HG03280 (cell line): ENCODE data around the gene TIMM21.
A peak's percentile ranks its signal among the peaks of the same experiment; 100 is the strongest.

Experiments
- ATAC-seq: cut with Tn5 transposase; IDR thresholded peaks from one replicate; pipeline ENCODE4 v1.9.1; 2021; ENCODE audit warnings: mild to moderate bottlenecking, moderate library complexity; ENCODE audit not compliant: unreplicated experiment

TIMM21 gene

DNA sequence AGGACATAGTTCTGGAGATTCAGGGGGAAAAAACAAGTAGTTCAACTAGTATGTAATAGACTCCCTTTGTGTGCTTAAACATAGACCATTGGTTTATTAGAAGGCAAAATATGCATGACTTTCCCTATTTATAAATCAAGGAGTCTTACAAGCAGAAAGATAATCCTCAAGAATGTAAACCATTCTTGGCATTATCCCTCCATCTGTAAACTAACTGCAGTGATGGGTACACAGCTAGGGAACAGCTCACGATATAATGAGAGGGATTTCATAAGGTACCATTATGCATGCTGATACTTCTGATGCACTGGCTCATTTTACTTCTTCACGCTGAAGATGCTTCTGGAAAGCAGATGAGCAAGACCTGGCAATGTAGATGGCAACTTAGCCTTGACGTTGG lies 1.6 kb upstream of the TIMM21 start:
- no peak for ATAC-seq

DNA sequence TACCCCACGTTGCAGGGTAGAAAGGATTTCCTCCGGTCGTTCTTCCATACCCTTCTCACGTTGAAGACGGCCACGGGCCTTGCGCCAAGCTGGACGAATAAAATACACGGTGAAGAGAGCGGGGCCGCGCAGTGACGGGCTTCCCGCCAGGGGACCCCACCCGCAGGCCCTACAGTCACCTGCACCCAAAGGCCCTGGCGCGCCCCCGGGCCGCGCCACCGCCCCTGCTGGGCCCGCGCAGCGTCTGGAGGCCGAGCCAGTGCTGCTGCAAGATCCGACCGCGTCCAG lies 888 bp upstream of the TIMM21 start:
- ATAC-seq: no peak

DNA sequence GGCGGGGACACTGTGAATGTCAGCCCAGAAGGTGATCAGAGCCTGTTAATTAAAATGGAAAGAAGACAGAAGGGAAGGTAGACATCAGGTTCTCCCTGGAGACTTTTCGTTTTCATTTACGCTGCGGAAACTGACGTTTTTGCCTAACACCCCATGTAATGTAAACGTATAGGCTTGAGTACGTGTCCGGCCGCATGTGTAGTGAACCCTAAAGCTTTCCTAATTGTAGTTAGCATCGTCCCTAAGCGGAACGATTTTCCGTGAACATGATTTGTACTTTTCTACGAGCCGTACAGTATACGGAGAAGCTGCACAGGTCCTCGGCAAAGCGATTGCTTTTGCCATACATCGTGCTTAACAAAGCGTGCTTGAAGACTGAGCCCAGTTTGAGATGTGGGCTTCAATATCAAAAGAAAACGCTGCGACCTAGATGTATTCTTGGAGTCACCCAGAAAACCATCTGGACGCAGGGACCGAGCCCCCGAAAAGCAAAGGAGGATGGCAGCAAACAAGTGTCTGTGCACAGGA lies 284 bp downstream of the TIMM21 start:
- ATAC-seq: no peak

DNA sequence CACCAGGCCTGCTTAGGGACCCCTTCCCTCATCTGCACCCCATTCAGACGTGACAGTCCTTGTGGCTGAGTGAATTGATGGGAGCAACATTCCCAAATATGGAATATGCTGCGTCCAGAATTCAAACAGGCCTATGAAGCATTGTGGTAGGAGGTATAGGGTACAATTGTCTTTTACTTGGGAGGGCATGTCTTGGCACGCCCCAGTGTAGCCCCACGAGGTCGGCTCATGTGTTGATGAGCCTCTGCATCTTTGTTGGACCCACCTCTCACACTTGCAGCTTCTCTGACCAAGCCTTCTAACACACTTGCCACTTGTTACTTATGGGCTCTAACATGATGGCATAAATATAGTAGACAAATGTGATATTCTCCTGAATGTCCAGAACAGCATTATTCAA lies 1.6 kb downstream of the TIMM21 start:
- no peak for ATAC-seq

DNA sequence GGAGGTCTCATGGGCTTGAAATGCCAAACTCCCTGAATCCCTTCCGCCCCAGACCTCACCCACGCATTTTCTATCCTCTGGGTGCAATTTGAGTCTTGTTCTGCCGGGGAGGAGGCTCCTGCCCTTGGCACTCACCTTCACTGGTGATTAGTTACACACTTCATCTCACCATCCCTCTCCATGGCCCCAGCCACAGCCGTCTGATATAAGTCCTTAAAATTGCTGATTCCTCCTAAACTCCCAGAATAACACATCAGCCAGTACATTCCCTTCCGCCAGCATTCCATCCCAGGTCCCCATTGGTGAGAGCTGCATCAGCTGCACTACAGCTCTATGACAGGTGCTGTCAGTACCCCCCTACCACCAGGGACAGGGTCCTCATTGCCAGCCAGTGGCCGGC lies 3.9 kb downstream of the TIMM21 start:
- no peak for ATAC-seq

DNA sequence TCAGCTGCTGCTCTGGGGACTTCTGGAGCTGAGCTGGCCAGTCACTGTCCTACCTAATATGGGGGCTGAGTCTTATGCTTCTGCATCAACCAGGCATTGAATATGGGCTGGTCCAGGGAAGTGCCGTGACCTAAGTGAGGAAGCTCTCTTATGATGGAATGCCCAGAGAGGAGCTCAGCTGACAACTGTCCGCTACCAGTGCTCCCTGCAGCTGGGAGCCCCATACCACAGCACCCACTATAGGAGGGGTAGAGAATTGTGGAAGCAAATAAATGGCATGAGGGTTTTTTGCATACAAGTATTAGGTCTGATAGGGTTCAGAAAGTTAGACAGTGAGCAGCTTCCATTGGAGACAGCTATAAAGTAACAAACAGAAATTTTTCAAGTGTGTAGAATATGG lies 4.5 kb downstream of the TIMM21 start:
- no peak for ATAC-seq

DNA sequence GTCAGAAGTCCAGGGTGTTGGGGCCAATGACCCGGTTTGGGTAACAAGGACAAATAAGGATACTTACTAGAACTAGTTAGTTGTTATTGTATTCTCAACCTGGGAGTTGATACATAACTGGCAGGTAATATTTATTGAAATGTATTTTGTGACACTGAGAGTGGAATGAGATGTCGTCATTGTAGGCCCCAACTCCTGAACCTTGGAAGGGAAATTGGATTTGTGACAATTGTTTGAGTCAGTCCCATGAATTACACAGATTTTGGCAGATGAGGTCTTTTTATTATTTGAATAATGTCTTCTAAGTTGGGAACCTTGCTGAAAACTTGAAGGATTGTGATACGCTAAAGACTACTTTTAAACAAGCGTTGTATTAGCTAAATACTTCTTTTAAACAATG lies 5.1 kb downstream of the TIMM21 start:
- no peak for ATAC-seq

DNA sequence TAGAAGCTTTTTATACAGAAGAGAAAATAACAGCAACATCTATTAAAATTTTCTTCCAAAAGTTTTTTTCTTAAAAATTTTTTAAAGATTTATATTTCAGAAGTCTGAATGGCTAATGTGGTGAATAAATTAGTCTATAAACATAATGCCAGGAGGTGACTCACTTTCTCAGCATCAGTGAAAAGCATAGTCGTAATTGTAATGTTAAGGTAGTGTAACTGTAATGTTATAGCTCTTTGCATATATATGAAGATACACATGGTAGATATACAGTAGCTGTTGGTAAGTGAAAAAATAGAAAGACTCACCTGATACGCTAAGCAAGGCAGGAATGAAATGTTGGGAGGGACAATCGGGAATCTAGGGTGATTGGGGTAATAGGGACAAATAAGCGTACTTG lies 5.5 kb downstream of the TIMM21 start:
- ATAC-seq: no peak

DNA sequence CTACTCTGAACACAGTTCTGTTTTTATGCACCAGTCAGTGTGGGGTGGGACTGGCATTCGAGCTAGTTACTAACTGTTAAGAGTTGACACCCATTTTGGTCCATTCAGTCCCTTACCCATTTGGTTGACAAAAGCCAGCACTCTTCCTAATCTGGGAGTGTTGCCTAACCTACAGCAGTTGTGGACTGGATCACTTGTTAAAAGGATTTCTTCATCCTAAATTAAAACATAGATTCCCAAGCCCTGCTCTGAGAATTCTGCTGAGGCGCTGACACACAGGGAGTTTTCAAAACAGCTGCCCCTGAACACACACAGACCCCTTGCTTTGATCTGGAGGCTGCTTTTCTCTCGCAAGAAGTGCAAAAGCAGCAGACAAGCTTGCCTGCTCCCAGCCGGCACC lies 6.4 kb downstream of the TIMM21 start:
- ATAC-seq: no peak

DNA sequence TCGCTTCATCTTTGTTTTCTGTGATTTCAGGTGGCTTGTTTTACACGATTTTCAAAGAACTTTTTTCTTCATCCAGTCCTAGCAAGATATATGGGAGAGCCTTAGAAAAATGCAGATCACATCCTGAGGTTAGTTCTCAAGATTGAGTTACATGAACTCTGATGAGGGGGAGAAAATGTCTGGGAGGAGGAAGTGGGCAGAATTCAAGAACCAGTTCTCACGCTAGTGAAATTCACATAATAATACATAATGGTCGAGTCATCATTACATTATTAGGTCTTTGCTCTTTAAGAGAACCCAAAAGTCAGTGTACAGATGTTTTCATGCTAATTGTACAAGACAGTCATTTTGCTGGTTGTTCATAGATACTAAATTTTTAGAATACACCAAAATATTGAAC lies 7.0 kb downstream of the TIMM21 start:
- ATAC-seq: no peak

DNA sequence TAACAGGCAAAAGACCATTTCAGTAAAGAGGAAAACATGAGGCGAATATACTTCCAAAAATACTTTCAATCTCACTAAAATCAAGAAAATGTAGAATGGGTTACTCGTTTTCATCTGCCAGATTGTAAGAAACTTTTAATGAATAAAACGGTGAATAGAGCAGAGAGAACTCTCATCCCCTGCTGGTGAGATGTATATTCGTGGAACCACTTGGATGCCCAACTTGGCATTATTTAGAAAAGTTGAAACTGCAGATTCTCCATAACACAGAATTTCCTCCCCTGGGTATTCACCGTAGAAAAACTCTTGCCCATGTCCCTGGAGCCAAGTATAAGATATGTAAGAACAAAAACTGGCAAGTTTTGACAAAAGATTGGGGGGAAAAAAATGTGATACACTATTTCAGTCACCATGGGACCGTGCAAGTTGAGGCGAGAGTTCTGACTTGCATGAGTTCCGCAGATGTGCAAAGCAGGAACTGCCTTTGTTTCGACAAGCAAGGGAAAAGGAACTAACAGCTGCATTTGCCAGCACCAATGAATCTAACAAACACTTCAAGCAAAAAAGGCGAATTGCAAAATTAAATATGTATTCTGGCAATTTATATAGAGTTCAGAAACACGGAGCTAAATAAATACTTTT lies 14.8 kb downstream of the TIMM21 start:
- ATAC-seq: peak; percentile 74

DNA sequence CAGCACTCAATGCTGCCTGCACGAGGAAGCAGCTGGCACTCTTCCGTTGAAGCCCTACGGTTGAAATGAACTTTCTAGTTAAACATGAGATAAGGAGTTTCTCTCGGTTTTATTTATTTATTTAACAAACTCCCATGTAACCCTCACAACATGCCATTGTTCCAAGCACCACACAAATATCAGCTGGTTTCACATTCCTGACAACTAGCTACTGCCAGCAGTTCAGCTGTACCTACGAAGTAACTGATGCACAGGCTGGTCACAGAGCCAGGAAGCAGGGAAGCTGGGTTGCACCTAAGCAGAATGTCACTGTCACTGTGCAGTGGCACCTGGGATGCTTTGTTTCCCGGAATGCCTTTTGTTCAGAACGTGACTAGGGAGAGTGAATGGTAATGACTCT lies 18.1 kb downstream of the TIMM21 start:
- ATAC-seq: no peak

DNA sequence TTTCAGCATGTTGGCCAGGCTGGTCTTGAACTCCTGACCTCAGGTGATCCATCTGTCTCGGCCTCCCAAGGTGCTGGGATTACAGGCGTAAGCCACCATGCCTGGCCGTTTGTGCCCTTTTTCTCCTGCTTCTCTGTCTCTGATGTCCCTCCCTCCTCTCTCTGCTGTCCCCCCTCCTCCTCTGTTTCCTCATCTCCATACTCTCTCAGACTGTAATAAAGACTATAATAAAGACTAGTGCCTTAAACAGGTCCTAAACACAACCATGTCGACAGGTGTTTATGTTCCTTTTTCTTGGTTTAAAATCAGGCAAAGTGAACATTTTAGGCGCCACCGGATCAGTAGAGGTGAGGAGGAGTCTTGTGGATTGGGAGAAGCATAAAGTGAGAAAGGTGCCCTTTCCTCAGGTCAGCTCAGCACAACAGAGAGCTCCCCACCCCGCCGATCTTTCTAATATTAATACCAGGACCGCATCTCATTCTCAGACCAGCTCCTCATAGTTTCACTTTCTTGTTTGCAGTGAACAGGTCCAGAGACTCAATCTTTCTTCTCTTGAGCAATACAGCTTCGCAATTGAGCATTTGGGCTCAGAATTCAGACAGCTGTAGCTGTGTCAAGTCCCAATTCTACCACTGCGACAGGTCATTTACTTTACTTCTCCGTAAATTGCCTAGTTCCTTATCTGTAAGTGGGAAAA lies 23.7 kb downstream of the TIMM21 start:
- ATAC-seq: peak; percentile 96

DNA sequence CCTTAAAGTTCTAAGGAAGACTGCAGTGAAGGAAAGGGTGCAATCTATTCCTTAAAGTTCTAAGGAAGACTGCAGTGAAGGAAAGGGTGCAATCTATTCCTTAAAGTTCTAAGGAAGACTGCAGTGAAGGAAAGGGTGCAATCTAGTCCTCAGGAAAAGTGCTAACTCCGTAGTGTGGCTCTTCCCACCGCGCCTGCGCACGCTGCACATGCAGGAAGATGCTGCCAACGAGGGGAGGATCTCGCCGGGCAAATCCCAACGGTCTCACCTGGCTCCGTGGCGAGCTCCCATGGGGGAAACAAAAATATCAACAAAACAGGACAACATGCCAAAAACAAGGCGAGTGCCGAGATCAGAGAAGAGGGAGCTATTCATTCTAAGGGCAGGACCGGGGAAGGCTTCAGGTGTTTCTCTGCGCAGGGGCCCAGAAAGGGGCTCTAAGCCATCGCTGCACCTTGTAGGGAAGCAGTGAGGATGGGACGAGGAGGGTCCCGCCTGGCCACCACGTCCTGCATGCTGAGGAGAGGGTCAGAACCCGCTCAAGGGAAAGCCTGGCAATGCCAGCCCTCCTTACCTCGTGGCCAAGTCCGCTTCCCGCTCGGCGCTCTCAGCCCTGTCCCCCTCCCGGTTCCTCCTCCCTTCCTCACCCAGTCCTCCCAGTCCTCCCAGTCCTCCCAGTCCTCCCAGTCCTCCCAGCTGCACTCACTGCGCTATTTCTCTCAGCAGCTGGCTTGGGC lies 24.5 kb downstream of the TIMM21 start:
- no peak for ATAC-seq

DNA sequence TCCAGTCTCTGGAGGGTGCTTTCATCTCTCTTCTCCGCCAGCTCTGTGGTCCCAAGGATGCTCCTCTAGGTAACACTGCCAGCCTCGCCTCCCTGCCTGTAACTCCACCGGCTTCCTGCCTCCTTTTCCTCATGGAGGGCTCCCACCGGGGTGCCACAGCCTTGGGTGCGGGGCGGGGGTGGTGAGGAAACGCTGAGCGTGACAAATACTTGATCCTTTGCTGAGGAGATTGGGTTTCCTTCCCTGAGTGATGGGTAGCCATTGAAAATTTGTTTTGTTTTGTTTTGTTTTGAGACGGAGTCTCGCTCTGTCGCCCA lies 25.1 kb downstream of the TIMM21 start:
- ATAC-seq: no peak

DNA sequence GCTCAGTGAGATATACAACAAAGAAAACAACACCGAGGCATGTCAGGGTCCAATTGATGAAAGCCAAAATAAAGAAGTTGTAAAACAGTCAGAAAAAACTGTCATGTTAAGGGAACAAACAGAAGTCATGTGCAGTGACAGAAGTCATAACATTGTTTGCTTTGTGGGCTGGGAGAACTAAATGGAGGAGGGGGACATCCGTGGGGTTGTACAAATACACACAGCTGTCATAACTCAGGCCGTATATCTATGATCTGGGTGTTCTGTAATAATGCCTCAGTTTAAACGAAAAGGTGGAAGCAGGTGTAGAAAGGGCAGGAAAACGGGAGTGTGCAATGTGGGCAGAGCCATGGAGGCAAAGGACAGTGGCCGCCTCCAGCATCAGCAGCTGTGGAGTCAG lies 27.3 kb downstream of the TIMM21 start:
- ATAC-seq: no peak

DNA sequence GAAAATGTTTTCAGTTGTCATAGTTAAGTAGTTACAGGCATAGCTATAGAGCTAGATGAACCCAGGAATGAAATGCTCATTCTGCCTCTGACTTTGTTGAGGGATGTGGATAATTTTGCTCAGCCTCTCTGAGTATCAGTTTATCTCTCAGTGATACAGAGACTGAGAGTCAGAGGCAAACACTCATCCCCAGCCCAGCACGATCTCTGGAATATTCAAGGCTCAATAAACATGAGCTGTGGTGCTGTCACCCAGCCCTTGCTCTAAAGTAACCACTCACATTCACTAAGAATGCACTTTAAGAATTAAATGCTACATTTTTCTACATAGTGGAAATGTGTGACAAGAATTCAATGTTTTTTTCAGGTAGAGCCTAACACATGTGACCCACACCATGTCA lies 30.6 kb downstream of the TIMM21 start:
- no peak for ATAC-seq

DNA sequence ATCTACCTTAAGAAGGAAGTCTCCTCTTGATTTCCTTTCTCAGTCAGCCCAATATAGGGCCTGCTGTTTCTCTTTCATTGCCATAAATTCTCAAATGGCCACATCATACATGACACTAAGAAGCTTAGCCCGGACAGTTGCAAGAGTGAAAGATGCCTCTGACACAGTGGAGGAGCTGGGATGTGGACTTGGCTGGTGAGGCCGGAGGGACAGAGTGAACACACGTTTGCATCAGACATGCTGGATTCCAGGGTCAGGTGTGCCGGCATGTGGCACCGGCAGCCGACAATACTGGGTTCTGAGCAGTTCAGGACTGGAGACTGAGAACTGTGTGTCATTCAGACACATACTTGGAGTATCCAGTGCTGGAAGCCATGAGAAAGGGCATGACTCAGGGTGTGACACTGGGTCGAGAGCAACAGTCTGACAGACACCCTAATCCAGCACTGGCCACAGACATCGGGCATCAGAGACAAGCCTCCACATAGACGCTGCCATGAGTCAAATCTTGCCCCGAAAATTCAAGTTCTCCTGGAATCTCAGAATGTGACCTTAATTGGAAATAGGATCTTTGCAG lies 31.4 kb downstream of the TIMM21 start:
- ATAC-seq: no peak

DNA sequence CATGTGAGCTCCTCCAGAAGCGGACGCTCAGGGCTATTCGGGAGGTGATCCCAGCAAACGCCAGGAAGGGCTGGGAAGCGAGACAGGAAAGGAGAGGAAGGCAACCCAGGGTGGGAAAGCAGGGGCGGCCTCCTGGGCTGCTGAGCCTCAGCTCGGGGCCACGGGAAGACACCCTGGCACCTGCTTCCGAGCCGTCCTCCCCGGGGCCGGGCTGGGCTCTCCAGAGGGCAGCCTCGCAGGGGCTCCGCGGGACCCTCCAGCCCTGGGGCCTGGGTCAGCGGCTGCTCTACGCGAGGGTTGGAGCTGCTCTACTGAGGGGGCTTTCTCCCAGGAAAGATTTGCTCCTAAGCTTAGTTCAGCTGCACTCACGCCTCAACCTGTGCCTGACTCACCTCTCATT lies 34.0 kb downstream of the TIMM21 start:
- ATAC-seq: no peak

DNA sequence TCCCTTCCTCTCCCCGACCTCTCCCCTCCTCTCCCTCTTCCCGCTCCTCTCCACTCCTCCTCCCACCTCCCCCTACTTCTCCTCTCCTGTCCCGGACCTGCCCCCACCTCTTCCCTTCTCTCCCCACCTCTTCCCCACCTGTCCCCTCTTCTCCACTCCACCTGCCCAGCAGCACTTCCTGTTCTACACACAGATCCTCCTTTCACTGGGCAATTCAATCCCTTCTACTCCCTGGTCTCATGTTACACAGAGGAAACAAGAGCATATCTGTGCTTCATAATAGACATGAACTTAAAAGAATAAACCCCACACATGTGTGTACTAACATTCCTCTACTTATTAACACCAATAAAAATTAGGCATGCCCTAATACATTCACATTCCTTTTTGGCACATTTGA lies 34.8 kb downstream of the TIMM21 start:
- no peak for ATAC-seq

DNA sequence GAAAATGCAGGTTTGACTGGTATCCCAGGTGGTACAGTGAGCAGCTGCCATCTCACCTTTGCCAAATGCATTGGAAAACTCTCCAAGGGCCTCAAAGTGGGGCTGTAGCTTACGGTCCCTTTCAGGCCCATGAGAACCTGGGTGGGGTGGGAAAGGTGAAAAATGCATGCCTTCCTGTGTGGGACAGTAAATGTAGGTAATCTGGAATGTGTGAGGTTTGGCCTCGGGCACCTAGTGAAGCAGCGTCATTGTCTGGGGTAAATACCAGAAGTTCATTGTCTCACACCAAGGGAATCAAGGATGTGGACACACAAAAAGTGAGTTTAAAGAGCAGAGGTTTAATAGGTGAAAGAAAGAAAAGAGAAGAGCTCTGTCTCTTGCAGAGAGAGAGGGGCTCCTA lies 36.6 kb downstream of the TIMM21 start:
- no peak for ATAC-seq

DNA sequence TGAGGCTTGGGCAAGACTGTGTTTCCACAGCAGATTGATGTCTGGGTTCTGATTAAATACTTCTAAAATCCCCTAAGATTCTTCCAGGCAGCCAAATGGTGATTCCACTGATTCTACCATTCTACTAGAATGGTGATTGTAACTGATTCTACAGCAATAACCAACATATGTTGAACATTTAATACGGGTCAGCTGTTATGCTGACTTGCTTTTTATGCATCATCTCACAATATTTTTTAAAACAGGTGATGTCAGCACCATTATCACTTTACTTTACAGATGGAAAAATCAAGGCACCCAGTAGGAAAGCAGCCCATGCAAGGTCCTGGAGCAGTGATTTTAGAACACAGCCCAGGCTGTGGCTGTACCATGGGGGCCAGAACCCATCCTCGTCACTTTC lies 37.5 kb downstream of the TIMM21 start:
- ATAC-seq: no peak
